Stimulated activated naive CD8-positive, alpha-beta T cell treated with anti-CD3 and anti-CD28 coated beads, Interleukin-15, Interleukin-2, amounts not matched to agents 100 ng/mL and 50 ng/mL, for 24 hours (primary cell): Measurements from ENCODE around the gene PRRG1.
"Not testable (repeated sequence)": the region's sequence is repeated elsewhere in the genome, so short reads cannot be mapped to it uniquely, and the experiment has no call there.

Experiments used
- H3K27ac Mint-ChIP-seq: one replicate; pipeline ENCODE4 v1.8.0; 2021; ENCODE audit warnings: mild to moderate bottlenecking, mixed read lengths
- H3K27me3 Mint-ChIP-seq: one replicate; pipeline ENCODE4 v1.8.0; 2021; ENCODE audit warnings: mixed read lengths
- H3K36me3 Mint-ChIP-seq: one replicate; pipeline ENCODE4 v1.8.0; 2021; ENCODE audit warnings: low read depth, mixed read lengths
- H3K4me1 Mint-ChIP-seq: one replicate; pipeline ENCODE4 v1.8.0; 2021; ENCODE audit warnings: low read depth, mixed read lengths
- H3K4me3 Mint-ChIP-seq: one replicate; pipeline ENCODE4 v1.8.0; 2021; ENCODE audit warnings: mild to moderate bottlenecking, mixed read lengths
- H3K9me3 Mint-ChIP-seq: one replicate; pipeline ENCODE4 v1.8.0; 2021; ENCODE audit warnings: mixed read lengths

The PRRG1 gene

DNA sequence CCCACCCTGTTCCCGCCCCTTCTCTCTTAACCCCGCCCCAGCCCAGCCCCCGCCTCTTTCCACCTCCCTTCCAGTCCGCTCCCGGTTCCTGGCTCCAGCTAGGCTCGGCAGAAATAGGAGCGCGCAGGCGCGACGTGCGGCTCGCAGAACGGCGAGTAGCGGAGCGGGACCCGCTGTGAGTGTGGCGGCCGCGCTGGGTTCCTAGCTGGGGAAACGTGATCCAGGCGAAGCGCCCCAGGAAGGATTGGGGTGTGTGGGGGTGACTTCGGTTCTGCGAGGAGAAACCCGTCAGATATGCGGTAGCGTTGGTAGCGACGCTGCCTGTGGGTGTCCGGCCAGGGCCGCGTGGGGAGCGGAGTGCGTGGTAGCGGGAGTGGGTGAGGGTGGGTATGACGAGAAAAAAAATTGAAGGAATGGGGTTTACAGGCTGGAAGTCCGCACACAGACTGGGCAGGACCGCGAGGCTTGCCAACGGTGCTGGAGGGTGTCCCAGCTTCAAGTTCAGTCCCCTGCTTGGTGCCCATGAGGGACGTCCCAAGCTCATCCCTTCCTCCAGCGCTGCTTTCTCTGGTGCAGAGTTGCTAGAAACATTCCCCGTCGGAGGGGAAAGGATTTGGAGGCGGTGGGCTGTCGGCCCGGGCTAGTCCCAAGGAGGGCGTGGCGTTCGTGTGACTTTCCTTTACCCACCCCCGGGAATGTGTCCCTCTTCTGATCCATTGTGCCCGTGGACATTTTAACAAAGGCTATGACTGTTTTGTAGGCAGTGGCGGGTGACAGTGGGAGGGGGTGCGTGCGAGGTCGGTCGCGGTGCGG lies at the start of gene PRRG1:
PRRG1 (plus strand) TSS at position 144 of the 813 bp plus-strand sequence. CDS start 56,886 bp downstream, outside the sequence.
- Mint-ChIP-seq H3K27me3 (peaks cover 25% of the 10 kb centered on the region), H3K4me3 (peak within 1 kb of the TSS; percentile 67), H3K9me3 (no peaks in the 10 kb centered on the region), H3K36me3 (no peaks in the 10 kb centered on the region), H3K27ac (no peak within 1 kb of the TSS), H3K4me1 (peaks cover 4% of the 10 kb centered on the region)

DNA sequence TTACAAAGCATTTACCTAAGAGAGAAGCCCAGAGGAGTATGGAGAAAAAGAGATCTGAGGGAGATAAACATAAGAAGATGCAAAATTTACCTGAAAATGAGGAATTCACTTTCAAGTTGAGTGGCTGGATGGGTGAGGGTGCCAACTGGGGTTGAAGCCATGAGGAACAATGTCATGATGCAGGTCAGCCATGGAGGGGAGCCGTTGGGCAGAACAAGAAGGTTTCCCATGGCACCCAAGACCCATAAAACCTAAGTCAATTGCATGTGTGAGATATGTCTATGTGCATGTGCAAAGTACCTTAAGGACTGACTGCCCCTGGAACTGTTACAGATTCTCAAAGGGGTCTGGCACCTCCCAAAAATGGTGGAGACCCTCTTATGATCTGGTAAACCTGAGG lies 46.6 kb upstream of the PRRG1 start:
- Mint-ChIP-seq H3K27me3 (no peaks in the 10 kb centered on the region), H3K27ac (no peak overlapping the region), H3K36me3 (no peaks in the 10 kb centered on the region), H3K9me3 (no peaks in the 10 kb centered on the region), H3K4me1 (no peaks in the 10 kb centered on the region), H3K4me3 (no peak overlapping the region)

DNA sequence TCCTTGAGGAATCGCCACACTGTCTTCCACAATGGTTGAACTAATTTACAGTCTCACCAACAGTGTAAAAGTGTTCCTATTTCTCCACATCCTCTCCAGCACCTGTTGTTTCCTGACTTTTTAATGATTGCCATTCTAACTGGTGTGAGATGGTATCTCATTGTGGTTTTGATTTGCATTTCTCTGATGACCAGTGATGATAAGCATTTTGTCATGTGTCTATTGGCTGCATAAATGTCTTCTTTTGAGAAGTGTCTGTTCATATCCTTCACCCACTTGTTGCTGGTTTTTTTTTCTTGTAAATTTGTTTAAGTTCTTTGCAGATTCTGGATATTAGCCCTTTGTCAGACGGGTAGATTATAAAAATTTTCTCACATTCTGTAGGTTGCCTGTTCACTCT lies 43.9 kb upstream of the PRRG1 start:
- not testable (repeated sequence) for H3K36me3 Mint-ChIP-seq, H3K27me3 Mint-ChIP-seq, H3K4me1 Mint-ChIP-seq, H3K27ac Mint-ChIP-seq, H3K4me3 Mint-ChIP-seq, H3K9me3 Mint-ChIP-seq

DNA sequence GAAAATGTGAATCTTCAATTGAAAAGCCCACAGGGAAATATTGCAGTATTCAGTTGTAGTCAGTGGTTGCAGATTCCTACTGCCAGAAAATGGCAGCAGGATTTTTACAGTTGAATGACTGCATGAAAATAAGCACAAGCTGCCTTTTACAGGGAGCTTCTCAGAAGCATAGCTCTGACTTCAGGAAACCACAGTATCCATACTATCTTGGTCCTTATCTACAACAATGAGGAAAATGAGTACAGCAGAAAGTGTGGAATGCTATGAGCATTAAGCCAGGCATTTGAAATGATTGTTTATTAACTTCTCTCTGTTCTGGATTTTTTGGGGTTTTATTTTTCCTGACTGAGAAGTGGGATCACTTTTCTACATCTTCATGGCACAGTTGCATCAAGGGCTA lies 34.6 kb upstream of the PRRG1 start:
- no peak overlapping the region for H3K27ac Mint-ChIP-seq
- no peak overlapping the region for H3K4me3 Mint-ChIP-seq
- no peaks in the 10 kb centered on the region for H3K27me3 Mint-ChIP-seq
- H3K36me3 Mint-ChIP-seq: no peaks in the 10 kb centered on the region
- no peaks in the 10 kb centered on the region for H3K9me3 Mint-ChIP-seq
- H3K4me1 Mint-ChIP-seq: no peaks in the 10 kb centered on the region

DNA sequence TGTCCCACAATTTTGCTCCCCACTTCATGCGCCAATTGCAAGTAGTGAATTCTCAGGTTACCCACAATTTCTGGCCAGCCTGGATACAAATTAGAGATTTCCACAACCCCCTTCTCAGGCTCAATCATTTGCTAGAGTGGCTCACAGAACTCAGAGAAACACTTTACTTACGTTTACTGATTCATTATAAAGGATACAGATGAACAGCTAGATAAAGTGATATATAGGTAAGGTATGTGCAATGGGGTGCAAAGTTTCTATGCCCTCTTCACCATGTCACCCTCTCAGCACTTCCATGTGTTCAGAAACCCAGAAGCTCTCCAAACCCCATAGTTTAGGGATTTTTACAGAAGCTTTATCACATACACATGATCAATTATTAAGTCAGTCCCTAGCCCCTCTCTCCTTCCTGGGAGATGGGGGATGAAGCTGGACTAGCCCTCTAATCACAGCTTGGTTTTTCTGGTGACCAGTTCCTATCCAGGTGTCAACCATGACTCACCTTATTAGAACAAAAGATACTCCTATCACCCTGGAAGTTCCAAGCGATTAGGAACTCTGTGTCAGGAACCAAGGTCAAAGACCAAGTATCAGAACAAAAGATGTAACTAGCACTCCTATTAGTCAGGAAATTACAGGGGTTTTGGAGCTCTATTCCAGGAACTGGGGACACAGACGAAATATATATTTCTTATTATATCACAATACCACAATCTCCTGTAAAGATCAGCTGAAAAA lies 33.5 kb upstream of the PRRG1 start:
- Mint-ChIP-seq H3K4me1 (no peaks in the 10 kb centered on the region), H3K27ac (no peak overlapping the region), H3K9me3 (no peaks in the 10 kb centered on the region), H3K36me3 (no peaks in the 10 kb centered on the region), H3K27me3 (no peaks in the 10 kb centered on the region), H3K4me3 (no peak overlapping the region)

DNA sequence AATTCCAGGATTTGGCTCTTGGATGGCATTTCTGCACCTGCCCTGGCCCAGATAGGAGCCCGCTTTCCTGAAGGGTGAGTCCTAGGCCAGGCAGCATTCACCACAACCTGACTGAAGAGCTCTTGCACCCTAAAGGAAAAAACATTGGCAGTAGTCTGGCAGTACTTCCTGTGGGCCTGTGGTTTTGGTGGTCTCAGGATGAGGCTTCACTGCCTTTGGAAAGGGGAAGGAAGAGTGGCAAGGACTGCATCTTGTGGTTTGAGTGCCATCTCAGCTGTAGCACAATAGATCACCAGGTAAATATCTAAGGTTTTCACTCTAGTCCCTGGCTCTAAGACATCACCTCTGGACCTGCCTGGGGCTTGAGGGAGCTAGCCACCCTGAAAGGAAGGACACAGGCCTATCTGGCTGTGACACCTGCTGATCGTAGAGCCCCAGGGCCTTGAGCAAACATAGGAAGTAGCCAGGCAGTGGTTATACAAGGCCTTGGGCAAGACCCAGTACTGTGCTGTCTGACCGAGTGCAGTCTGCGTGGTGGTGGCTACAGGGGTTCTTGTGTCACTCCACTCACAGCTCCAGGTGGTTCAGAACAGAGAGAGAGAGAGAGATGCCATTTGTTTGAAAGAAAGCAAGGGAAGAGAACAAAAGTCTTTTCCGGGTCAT lies 28.5 kb upstream of the PRRG1 start:
- no peaks in the 10 kb centered on the region for H3K27me3 Mint-ChIP-seq

DNA sequence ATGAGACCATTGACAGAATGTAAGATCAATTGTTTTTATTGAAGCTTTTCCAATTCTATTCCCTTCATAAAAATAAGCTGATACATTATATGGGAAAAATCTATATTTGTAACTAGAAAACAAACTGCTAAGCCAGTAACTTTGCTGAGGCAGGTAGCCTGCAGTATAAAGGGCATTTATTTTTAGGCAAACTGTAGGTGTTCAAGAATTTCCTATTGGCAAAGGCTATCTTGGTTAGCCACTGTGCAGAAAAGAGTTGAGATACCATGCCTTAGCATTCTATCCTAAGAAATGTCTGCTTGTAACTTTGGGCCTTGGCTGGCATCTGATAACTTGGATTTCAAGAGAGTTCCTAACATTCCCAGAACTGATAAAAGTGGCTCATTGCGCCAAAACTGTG lies 18.5 kb upstream of the PRRG1 start:
- no peaks in the 10 kb centered on the region for H3K36me3 Mint-ChIP-seq
- H3K4me1 Mint-ChIP-seq: no peaks in the 10 kb centered on the region
- no peak overlapping the region for H3K27ac Mint-ChIP-seq
- H3K4me3 Mint-ChIP-seq: no peak overlapping the region
- no peaks in the 10 kb centered on the region for H3K9me3 Mint-ChIP-seq
- no peaks in the 10 kb centered on the region for H3K27me3 Mint-ChIP-seq

More for the DNA sequence above, 28.5 kb upstream of the PRRG1 start:
- Mint-ChIP-seq H3K9me3 (no peaks in the 10 kb centered on the region), H3K36me3 (no peaks in the 10 kb centered on the region), H3K4me1 (no peaks in the 10 kb centered on the region), H3K27ac (no peak overlapping the region), H3K4me3 (no peak overlapping the region)

DNA sequence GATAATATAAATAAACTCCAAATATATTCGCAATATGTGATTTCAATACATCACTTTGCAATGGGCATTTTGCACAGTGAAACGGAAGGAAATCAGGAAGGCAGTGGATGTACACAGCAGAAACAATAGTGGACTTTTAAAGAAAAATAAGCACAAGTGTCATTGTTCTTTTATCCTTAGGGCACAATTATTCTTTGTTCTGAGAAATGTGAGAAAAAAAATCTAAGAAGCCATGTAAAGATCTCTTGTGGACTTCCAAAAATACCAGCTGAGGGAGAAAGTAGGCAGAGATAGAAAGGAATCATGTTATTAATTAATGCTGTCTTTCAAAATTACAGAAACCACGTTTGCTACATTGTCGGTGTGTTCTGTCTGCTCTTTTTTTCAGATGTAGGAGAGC lies 17.6 kb upstream of the PRRG1 start:
- no peaks in the 10 kb centered on the region for H3K36me3 Mint-ChIP-seq
- no peaks in the 10 kb centered on the region for H3K9me3 Mint-ChIP-seq
- H3K27ac Mint-ChIP-seq: no peak overlapping the region
- no peaks in the 10 kb centered on the region for H3K27me3 Mint-ChIP-seq
- no peaks in the 10 kb centered on the region for H3K4me1 Mint-ChIP-seq
- H3K4me3 Mint-ChIP-seq: no peak overlapping the region

DNA sequence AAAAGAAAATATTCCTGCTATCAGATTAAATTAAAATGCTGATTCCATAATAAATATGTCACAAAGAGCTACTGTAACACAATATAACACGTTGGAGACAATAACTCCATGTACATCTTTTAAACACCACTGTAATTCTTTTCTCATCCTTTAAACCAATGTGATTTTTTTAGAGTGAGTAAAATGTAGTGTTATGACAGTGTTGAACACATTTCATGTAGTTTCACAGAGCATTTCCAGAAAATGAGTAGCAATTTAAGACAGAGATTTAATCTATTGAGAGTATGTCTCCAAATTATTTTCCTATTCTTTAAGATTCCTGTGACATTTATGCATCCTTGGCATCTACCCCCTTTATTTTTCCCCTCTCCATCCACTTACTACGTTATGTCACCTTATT lies 17.1 kb upstream of the PRRG1 start:
- Mint-ChIP-seq H3K27me3 (no peaks in the 10 kb centered on the region), H3K36me3 (no peaks in the 10 kb centered on the region), H3K4me1 (no peaks in the 10 kb centered on the region), H3K4me3 (no peak overlapping the region), H3K9me3 (no peaks in the 10 kb centered on the region), H3K27ac (no peak overlapping the region)

DNA sequence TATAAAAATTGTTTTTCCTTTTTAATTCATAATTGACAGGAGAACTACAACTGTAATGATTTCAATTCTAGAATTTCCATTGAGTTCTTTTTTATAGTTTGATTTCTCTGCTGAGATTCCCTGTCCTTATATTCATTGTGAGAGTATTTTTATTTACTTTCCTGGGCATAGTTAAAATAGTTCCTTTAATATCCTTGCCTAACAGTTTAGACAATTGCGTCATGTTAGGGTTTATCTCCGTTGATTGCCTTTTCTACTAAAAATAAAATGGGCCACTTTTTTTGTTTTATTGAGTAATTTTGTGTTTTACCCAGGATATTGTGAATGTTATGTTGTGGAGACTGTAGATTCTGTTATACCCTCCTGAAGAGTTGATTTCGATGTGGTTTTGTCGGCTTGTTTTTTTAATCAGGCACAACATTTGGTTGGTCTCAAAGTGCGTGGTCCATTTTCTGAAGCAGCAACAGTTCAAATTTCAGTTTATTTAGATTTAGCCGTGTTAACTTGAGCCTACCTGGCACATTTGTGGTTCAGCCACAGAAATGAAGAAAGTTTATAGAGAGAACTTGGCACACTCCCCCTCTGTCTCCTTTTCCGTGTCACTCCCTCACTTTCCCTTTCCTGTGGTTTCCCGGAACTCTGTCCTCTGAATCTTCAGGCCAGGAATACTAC lies 16.0 kb upstream of the PRRG1 start:
- no peak overlapping the region for H3K27ac Mint-ChIP-seq
- H3K4me3 Mint-ChIP-seq: no peak overlapping the region
- no peaks in the 10 kb centered on the region for H3K9me3 Mint-ChIP-seq
- no peaks in the 10 kb centered on the region for H3K4me1 Mint-ChIP-seq
- no peaks in the 10 kb centered on the region for H3K27me3 Mint-ChIP-seq
- H3K36me3 Mint-ChIP-seq: no peaks in the 10 kb centered on the region

DNA sequence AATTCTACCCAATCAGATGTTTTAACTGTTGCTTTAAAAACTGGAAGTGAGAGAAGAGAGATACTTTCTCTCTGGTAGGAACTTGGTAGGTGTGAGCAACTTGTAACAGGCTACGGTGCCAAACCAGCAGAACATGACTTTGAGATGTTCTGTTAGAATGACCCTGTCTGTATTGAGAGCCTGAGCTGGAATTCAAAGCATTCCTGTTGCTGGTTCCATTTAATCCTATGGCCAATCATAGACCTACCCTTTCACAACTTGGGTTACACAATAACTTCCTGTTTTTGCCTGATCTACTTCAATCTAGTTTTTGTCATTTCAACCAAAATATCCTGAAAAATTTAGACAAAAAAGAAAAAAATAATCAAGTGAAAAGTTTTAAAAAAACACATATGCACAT lies 1.7 kb upstream of the PRRG1 start:
- Mint-ChIP-seq H3K9me3 (no peaks in the 10 kb centered on the region), H3K27ac (no peak overlapping the region), H3K4me1 (peaks cover 4% of the 10 kb centered on the region), H3K4me3 (no peak overlapping the region), H3K27me3 (peaks cover 28% of the 10 kb centered on the region), H3K36me3 (no peaks in the 10 kb centered on the region)

DNA sequence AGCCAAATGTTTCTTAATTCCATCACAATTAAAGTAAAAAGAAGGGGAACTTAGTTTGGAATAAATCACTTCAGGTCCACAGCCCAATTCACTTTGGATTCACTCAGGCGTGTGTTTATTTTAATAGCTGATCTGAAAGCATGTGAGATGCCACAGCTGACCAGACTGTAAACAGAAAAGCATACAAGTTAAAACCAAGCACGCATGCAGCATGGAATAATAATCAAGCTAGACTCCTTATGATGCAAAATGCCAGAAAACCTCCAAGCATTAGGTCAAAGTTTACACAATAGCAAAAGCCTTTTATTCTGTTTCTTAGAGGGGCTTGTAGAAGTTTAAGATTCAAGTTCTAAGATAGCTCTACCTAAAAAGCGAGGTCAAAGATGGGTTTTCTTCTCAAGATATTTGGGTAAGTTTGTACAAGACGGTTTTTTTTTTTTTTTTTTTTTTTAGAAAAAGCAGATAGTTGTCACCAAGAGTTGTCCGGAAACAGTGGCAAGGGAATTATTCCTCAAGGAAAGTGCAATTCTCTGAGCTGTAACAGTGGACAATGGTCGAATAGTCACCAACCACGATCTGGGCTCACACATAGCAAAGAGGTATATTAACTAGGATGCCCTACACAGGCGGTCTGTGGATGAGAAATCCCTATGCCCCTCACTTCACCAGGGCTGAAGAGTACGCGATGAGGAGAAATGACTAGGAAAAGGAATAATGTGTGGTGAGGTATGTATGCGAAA lies 763 bp upstream of the PRRG1 start:
- H3K27ac Mint-ChIP-seq: no peak overlapping the region
- H3K4me3 Mint-ChIP-seq: peak overlapping the region; percentile 30
- no peaks in the 10 kb centered on the region for H3K9me3 Mint-ChIP-seq
- H3K36me3 Mint-ChIP-seq: no peaks in the 10 kb centered on the region
- peaks cover 25% of the 10 kb centered on the region for H3K27me3 Mint-ChIP-seq
- peaks cover 4% of the 10 kb centered on the region for H3K4me1 Mint-ChIP-seq

DNA sequence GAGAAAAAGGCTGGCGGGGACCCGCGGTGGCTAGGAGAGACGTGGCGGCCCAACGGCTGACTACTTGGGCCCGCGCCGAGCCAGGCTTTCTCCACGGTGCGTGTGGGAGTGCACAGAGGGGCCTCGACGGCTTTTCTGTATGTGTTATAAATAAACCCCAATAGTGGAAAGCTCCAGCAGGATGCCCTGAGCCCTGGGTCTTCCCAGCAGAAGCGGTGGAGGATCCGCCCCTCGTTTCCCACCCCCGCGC lies 268 bp upstream of the PRRG1 start:
- no peak overlapping the region for H3K27ac Mint-ChIP-seq
- peak overlapping the region; percentile 30 for H3K4me3 Mint-ChIP-seq

DNA sequence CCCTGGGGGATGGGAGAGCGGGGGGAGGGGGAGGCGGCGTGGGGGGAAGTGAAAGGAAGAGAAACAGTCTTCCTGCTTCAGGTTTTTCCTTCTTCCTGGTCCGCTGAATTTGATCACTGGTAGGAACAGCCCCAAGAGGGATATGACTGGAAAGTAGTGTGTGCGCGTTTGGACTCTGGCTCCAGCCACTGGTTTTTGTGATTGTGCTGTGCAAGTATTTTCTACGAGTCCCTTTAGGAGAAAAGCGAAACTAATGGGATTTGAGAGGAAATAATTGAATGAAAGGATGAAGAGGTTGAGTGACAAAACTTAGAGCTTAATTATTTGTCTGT lies 836 bp downstream of the PRRG1 start:
- H3K4me3 Mint-ChIP-seq: no peak overlapping the region
- H3K4me1 Mint-ChIP-seq: peaks cover 4% of the 10 kb centered on the region
- H3K27ac Mint-ChIP-seq: no peak overlapping the region
- H3K9me3 Mint-ChIP-seq: no peaks in the 10 kb centered on the region
- H3K36me3 Mint-ChIP-seq: no peaks in the 10 kb centered on the region
- peaks cover 24% of the 10 kb centered on the region for H3K27me3 Mint-ChIP-seq

More for the DNA sequence above, 268 bp upstream of the PRRG1 start:
- peaks cover 25% of the 10 kb centered on the region for H3K27me3 Mint-ChIP-seq
- H3K36me3 Mint-ChIP-seq: no peaks in the 10 kb centered on the region
- no peaks in the 10 kb centered on the region for H3K9me3 Mint-ChIP-seq
- peaks cover 4% of the 10 kb centered on the region for H3K4me1 Mint-ChIP-seq
